WI38 (cell line): Measurements from ENCODE around the gene DEDD2.

ENCODE experiments used
- H3K4me3 ChIP-seq: 2 replicates; pipeline ENCODE4 v1.5.1; 2011; ENCODE audit warnings: low read depth, mild to moderate bottlenecking, control low read depth, low read length
- CTCF ChIP-seq: IDR thresholded peaks from 2 replicates; pipeline ENCODE4 v1.5.1; 2012; ENCODE audit warnings: low read depth, mild to moderate bottlenecking, control low read depth, low read length

Gene DEDD2

DNA sequence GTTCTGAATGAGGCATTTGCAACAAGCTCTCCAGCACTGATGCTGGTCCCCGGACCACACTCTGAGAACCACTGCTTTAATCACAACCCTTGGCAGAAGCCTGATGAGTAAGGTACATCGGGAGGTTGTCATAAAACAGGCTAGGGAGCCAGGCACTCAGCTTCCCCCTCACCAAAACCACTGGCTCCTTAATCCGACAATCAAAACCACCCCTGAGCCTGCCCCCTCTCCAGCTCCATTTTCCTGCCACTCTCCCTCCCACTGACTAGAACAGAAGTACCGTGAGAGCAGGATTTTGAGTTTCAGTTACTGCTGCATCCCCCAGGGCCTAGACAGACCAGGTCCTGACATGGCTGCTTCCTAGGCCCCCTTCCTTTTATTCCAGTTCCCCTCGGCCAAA is 17.7 kb upstream of the DEDD2 start:
- H3K4me3 ChIP-seq, result no peak overlapping the region
- TF ChIP-seq CTCF, result no peak

GRCh38 chr19:42234364-42234763 is 16.9 kb upstream of the DEDD2 start:
- no peak for TF ChIP-seq CTCF
- H3K4me3 ChIP-seq, result no peak overlapping the region

GRCh38 chr19:42233678-42234292 is 16.3 kb upstream of the DEDD2 start:
- no peak overlapping the region for H3K4me3 ChIP-seq
- TF ChIP-seq CTCF, result no peak

- TF ChIP-seq CTCF, result no peak
- H3K4me3 ChIP-seq, result no peak overlapping the region
These were observed 15.6 kb upstream of the DEDD2 start for GRCh38 chr19:42233106-42233505.

GRCh38 chr19:42232435-42232834 is 15.0 kb upstream of the DEDD2 start:
- TF ChIP-seq CTCF, result no peak
- H3K4me3 ChIP-seq, result no peak overlapping the region

DNA sequence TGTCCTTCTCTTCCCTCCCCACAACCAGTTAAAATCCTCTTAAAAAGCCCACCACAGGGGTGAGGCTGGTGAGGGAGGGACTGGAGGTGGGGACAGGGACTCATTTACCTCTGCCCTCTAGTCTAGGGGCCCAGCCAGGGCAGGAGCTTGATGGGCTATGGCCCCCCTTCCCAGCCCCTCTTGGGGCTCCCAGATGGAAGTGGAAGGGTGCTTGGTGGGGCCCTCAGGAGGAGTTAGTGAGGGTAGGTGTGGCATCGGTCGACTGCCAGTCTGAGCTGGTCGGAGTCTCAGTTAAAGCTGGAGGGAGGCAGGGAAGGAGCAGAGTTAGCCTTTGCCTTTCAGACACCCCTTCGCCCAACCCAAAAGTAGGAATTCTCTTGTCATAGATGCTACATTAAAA is 13.1 kb upstream of the DEDD2 start:
- no peak for TF ChIP-seq CTCF
- H3K4me3 ChIP-seq, result no peak overlapping the region

DNA sequence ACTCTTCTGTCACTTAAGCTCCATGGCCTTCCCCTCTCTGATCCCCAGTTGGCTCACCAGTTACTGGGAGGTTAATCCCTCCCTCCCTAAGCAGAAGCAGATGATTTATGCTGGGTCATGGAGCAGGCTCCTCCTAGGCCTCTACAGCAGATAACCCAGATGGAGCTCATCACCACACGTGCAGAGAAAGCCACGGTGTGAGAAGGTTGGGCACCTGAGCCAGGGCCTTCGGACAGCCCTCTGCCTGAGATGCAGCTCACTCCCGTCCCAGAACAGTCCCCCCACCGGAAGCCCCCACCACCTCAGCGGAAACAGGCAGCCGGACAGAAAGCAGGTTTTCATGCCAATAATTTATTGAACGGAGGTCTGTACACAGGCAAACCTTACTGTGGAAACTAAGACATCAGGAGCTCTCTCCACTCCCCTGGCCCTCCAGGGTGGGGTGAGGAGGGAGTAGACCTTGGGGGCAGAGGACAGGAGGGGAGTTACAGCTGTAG is 12.4 kb upstream of the DEDD2 start:
- H3K4me3 ChIP-seq, result no peak overlapping the region
- no peak for TF ChIP-seq CTCF
